Parathyroid adenoma (tissue), 2 donors: ENCODE measurements around the gene GPR42.

Experiments
- H2AFZ ChIP-seq: fragments of 300-600 bp; sonication (generic); one replicate; pipeline ENCODE4 v1.7.0; 2017; ENCODE audit warnings: antibody characterized with exemption, mild to moderate bottlenecking
- H3K27ac ChIP-seq: fragments of 300-600 bp; sonication (generic); one replicate; pipeline ENCODE4 v1.7.0; 2017
- H3K27me3 ChIP-seq: fragments of 300-600 bp; sonication (generic); one replicate; pipeline ENCODE4 v1.7.0; 2017; ENCODE audit warnings: low read length; ENCODE audit not compliant: control insufficient read depth, insufficient read depth
- H3K36me3 ChIP-seq: fragments of 300-600 bp; sonication (generic); one replicate; pipeline ENCODE4 v1.7.0; 2017; ENCODE audit warnings: low read length; ENCODE audit not compliant: control insufficient read depth, insufficient read depth
- H3K4me1 ChIP-seq: fragments of 300-600 bp; sonication (generic); one replicate; pipeline ENCODE4 v1.7.0; 2017; ENCODE audit warnings: control low read depth
- H3K4me2 ChIP-seq: fragments of 300-600 bp; sonication (generic); one replicate; pipeline ENCODE4 v1.7.0; 2017; ENCODE audit warnings: low read length
- H3K4me3 ChIP-seq: fragments of 300-600 bp; sonication (generic); one replicate; pipeline ENCODE4 v1.7.0; 2017; ENCODE audit warnings: low read depth, low read length
- H3K79me2 ChIP-seq: fragments of 300-600 bp; sonication (generic); one replicate; pipeline ENCODE4 v1.7.0; 2017; ENCODE audit warnings: control low read depth
- H3K9ac ChIP-seq: fragments of 300-600 bp; sonication (generic); one replicate; pipeline ENCODE4 v1.7.0; 2017; ENCODE audit warnings: mild to moderate bottlenecking
- H3K9me3 ChIP-seq: fragments of 300-600 bp; sonication (generic); one replicate; pipeline ENCODE4 v1.7.0; 2017; ENCODE audit warnings: low read length; ENCODE audit not compliant: control insufficient read depth
- CTCF ChIP-seq: fragments of 300-600 bp; sonication (generic); IDR thresholded peaks from one replicate; pipeline ENCODE4 v1.7.0; 2017; ENCODE audit warnings: antibody characterized with exemption, mild to moderate bottlenecking
- donor health status: primary hyperparathyroidism.

Gene GPR42

GRCh38 chr19:35421362-35421761, 50.5 kb downstream of the GPR42 start:
- no peak overlapping the region for H3K4me3 ChIP-seq
- no peaks in the 10 kb centered on the region for H3K27me3 ChIP-seq
- H3K4me2 ChIP-seq: no peak overlapping the region
- H3K36me3 ChIP-seq: no peaks in the 10 kb centered on the region
- H3K27ac ChIP-seq: no peak overlapping the region
- no peak for TF ChIP-seq CTCF
- no peaks in the 10 kb centered on the region for H3K79me2 ChIP-seq
- H3K4me1 ChIP-seq: peaks cover 15% of the 10 kb centered on the region
- H2AFZ ChIP-seq: no peak overlapping the region
- H3K9ac ChIP-seq: no peak overlapping the region
- no peaks in the 10 kb centered on the region for H3K9me3 ChIP-seq
